B cell (primary cell): ENCODE measurements around the gene EDARADD. TPM values are rescaled to one million over a fixed set of nuclear protein-coding genes. Genes with fewer than 3 reads are reported as not detected.

Experiments
- ATAC-seq: fragments of 200-7000 bp; cut with Tn5 transposase; one replicate; pipeline ENCODE4 v1.10.0; 2021; ENCODE audit warnings: low read depth, mild to moderate bottlenecking, moderate number of reproducible peaks, moderate library complexity
- CTCF ChIA-PET: fragments of 350-600 bp; sonication (Branson Sonifier 250); formaldehyde crosslinking; loops from one replicate; lab custom pipeline; 2021; ENCODE audit warnings: antibody characterized with exemption, inconsistent platforms; lab: Charles Lee
- POLR2A ChIA-PET: fragments of 350-600 bp; sonication (Branson Sonifier 250); formaldehyde crosslinking; loops from one replicate; lab custom pipeline; 2021; ENCODE audit warnings: antibody characterized with exemption; lab: Charles Lee
- DNase-seq: peaks from one replicate; pipeline ENCODE4 v3.0.0; 2013
- H2AFZ ChIP-seq: 2 replicates; pipeline ENCODE4 v1.6.1; 2012; ENCODE audit warnings: mild to moderate bottlenecking, low read depth, low read length; ENCODE audit not compliant: insufficient read depth, poor library complexity, severe bottlenecking
- H3K27ac ChIP-seq, 2 donors: 1 replicate in 1 of 2; 2 replicates in 1 of 2; pipeline ENCODE4 v1.5.1; 2012 to 2013; ENCODE audit warnings: low read length in 2 of 2, mild to moderate bottlenecking in 2 of 2, moderate library complexity in 1 of 2
- H3K27me3 ChIP-seq, 4 experiments: fragments of 200-600 bp in 1 of 4; sonication (generic) in 1 of 4; replicated peaks in 1 of 4; 1 replicate in 2 of 4; 2 replicates in 2 of 4; pipeline versions ENCODE4 v1.6.1 to v1.7.0; 2013 to 2016; ENCODE audit warnings: low read length in 3 of 4, mild to moderate bottlenecking in 2 of 4, mixed read lengths in 1 of 4, moderate library complexity in 1 of 4; ENCODE audit not compliant: insufficient read depth in 4 of 4, control insufficient read depth in 3 of 4; ENCODE audit errors: control extremely low read depth in 1 of 4
- H3K36me3 ChIP-seq, 2 experiments: replicated peaks in 1 of 2; 1 replicate in 1 of 2; 2 replicates in 1 of 2; pipeline versions ENCODE4 v1.6.1 to v1.7.1; 2013; ENCODE audit warnings: low read length in 1 of 2; ENCODE audit not compliant: insufficient read depth in 2 of 2, control insufficient read depth in 1 of 2; ENCODE audit errors: control extremely low read depth in 1 of 2, extremely low read depth in 1 of 2
- H3K4me1 ChIP-seq, 2 donors: fragments of 200-600 bp in 1 of 2; sonication (generic) in 1 of 2; 1 replicate in 1 of 2; 2 replicates in 1 of 2; pipeline versions ENCODE4 v1.5.1 to v1.6.1; 2013 to 2017; ENCODE audit warnings: low read length in 2 of 2; ENCODE audit not compliant: control insufficient read depth in 2 of 2, insufficient read depth in 2 of 2
- H3K4me2 ChIP-seq: replicated peaks from 2 replicates; pipeline ENCODE3; 2012; ENCODE audit warnings: mild to moderate bottlenecking, low read depth, low read length; ENCODE audit not compliant: poor library complexity, severe bottlenecking
- H3K4me3 ChIP-seq, 5 experiments: fragments of 200-600 bp in 1 of 5; sonication (generic) in 1 of 5; 1 replicate in 3 of 5; 2 replicates in 2 of 5; pipeline versions ENCODE4 v1.5.1 to v1.7.0; 2011 to 2016; ENCODE audit warnings: low read length in 4 of 5, mild to moderate bottlenecking in 4 of 5, low read depth in 2 of 5, control low read depth in 1 of 5, moderate library complexity in 1 of 5; ENCODE audit not compliant: insufficient read depth in 1 of 5; ENCODE audit errors: control extremely low read depth in 1 of 5, extremely low read depth in 1 of 5
- H3K79me2 ChIP-seq: fragments of 200-600 bp; sonication (generic); one replicate; pipeline ENCODE4 v1.6.0; 2016; ENCODE audit warnings: low read length; ENCODE audit not compliant: control insufficient read depth, insufficient read depth
- H3K9ac ChIP-seq: fragments of 200-600 bp; sonication (generic); 2 replicates; pipeline ENCODE4 v1.6.1; 2017; ENCODE audit warnings: mild to moderate bottlenecking, low read length, moderate library complexity
- H3K9me3 ChIP-seq, 3 donors: one replicate each; pipeline versions ENCODE4 v1.6.1 to v1.7.1; 2013; ENCODE audit warnings: low read length in 2 of 3; ENCODE audit not compliant: control insufficient read depth in 2 of 3, insufficient read depth in 1 of 3; ENCODE audit errors: control extremely low read depth in 1 of 3
- H4K20me1 ChIP-seq: 2 replicates; pipeline ENCODE4 v1.6.0; 2012; ENCODE audit warnings: mild to moderate bottlenecking, low read length; ENCODE audit not compliant: insufficient read depth, control insufficient read depth, poor library complexity, severe bottlenecking
- H3K27ac Mint-ChIP-seq: one replicate; pipeline ENCODE4 v1.8.0; 2021; ENCODE audit warnings: mixed read lengths
- H3K27me3 Mint-ChIP-seq: one replicate; pipeline ENCODE4 v1.8.0; 2021; ENCODE audit warnings: mixed read lengths
- H3K4me1 Mint-ChIP-seq: one replicate; pipeline ENCODE4 v1.8.0; 2021; ENCODE audit warnings: mixed read lengths
- H3K4me3 Mint-ChIP-seq: one replicate; pipeline ENCODE4 v1.8.0; 2021; ENCODE audit warnings: mixed read lengths
- H3K9me3 Mint-ChIP-seq: one replicate; pipeline ENCODE4 v1.8.0; 2022; ENCODE audit warnings: mixed read lengths; ENCODE audit not compliant: insufficient read depth
- CTCF ChIP-seq: fragments of 200-600 bp; IDR thresholded peaks from one replicate; pipeline ENCODE4 v1.8.0; 2022; ENCODE audit warnings: antibody characterized with exemption, mild to moderate bottlenecking
- EZH2 ChIP-seq: IDR thresholded peaks from 2 replicates; pipeline ENCODE4 v1.6.1; 2012; ENCODE audit warnings: borderline replicate concordance, low read depth, mild to moderate bottlenecking, moderate library complexity, low read length; ENCODE audit not compliant: insufficient read depth, poor library complexity, severe bottlenecking
- WGBS: methylation state at CpG from one replicate; pipeline ENCODE4 v1.1.5; 2013; ENCODE audit warnings: missing lambda C conversion rate; ENCODE audit not compliant: insufficient coverage; 5-methylcytosine and 5-hydroxymethylcytosine counted together
- intact Hi-C: fragments of 100-400 bp; cut with micrococcal nuclease; formaldehyde crosslinking; loops from one replicate; pipeline ENCODE4 v1.10.0; 2022
- polyA plus RNA-seq: library from polyadenylated mRNA; depleted of rRNA; stranded (reverse); fragments of >200 nt; gene quantifications from 2 replicates; pipeline ENCODE4 v1.2.3, GENCODE V29; 2012
- total RNA-seq, 2 donors: library from RNA; stranded (reverse); fragments of 120-200 nt in 1 of 2; gene quantifications; 1 replicate in 1 of 2; 2 replicates in 1 of 2; pipeline versions ENCODE4 v1.2.3 to v1.2.4, GENCODE V29; 2013 to 2022

The EDARADD gene
- total and polyA plus RNA-seq, 2 donors (not counting 1 experiment from before 2014, with no cell fraction given): 0.15 TPM; not detected in 1

GRCh38 chr1:236520445-236521005 lies 126.4 kb downstream of the EDARADD start:
- intact Hi-C loops: loop anchor here (5.0 kb wide), 1 partner anchor 1018 kb away; the partner anchor contains the start of gene B3GALNT2
- H3K27me3 ChIP-seq: peaks cover 0 to 3% (median 0%) of the 10 kb centered on the region in 4 experiments
- no peak overlapping the region for H2AFZ ChIP-seq
- 100% methylated on average over 4 of the region's 4 CpGs for WGBS
- no peaks in the 10 kb centered on the region for H3K36me3 ChIP-seq
- CTCF ChIA-PET: no interaction called here
- no peak overlapping the region for H3K9ac ChIP-seq
- no peak for TF ChIP-seq EZH2
- TF ChIP-seq CTCF: no peak
- no peak overlapping the region for H3K4me3 ChIP-seq
- POLR2A ChIA-PET: no interaction called here
- Mint-ChIP-seq H3K27ac (no peak overlapping the region), H3K4me3 (no peak overlapping the region), H3K27me3 (no peaks in the 10 kb centered on the region), H3K9me3 (no peaks in the 10 kb centered on the region), H3K4me1 (peaks cover 16% of the 10 kb centered on the region)
- no peaks in the 10 kb centered on the region for H3K9me3 ChIP-seq
- no peaks in the 10 kb centered on the region for H3K79me2 ChIP-seq
- H3K27ac ChIP-seq: no peak overlapping the region
- DNase-seq (no peak), ATAC-seq (no peak)
- H3K4me2 ChIP-seq: no peak overlapping the region
- H4K20me1 ChIP-seq: no peaks in the 10 kb centered on the region
- peaks cover 8 to 9% of the 10 kb centered on the region in 2 donors for H3K4me1 ChIP-seq

- peaks cover 2 to 16% of the 10 kb centered on the region in 2 experiments for H3K36me3 ChIP-seq
- H3K79me2 ChIP-seq: peaks cover 7% of the 10 kb centered on the region
- H3K4me3 ChIP-seq: peak overlapping the region in 4 of 5 experiments; percentile 70 to 99 (median 92)
- H3K27ac Mint-ChIP-seq: peak overlapping the region; percentile 97
- DNase-seq: no peak
- H3K4me1 ChIP-seq: peaks cover 8 to 9% of the 10 kb centered on the region in 2 donors
- CTCF ChIA-PET: no interaction called here
- no peaks in the 10 kb centered on the region for H4K20me1 ChIP-seq
- POLR2A ChIA-PET: no interaction called here
- no peaks in the 10 kb centered on the region for H3K9me3 Mint-ChIP-seq
- peak overlapping the region; percentile 92 for H2AFZ ChIP-seq
- ATAC-seq: no peak
- peak overlapping the region; percentile 78 for H3K27ac ChIP-seq
- peaks cover 0 to 1% (median 0%) of the 10 kb centered on the region in 4 experiments for H3K27me3 ChIP-seq
- H3K27me3 Mint-ChIP-seq: no peaks in the 10 kb centered on the region
- H3K9ac ChIP-seq: peak overlapping the region; percentile 91
- peaks cover 16% of the 10 kb centered on the region for H3K4me1 Mint-ChIP-seq
- TF ChIP-seq CTCF (no peak), EZH2 (no peak)
- 41% methylated on average over 25 of the region's 26 CpGs for WGBS
- H3K4me2 ChIP-seq: peak overlapping the region; percentile 91
- H3K9me3 ChIP-seq: no peaks in the 10 kb centered on the region
- peak overlapping the region; percentile 99 for H3K4me3 Mint-ChIP-seq
- intact Hi-C loops: loop anchor here (1.0 to 5.0 kb wide), 2 partner anchors 241 to 1021 kb away; partner anchors contain the start of gene B3GALNT2
Observed at GRCh38 chr1:236522937-236523703, 129.0 kb downstream of the EDARADD start.
